Smooth muscle cell (in vitro differentiated cells): ENCODE data around the gene BACH2. TPM values are rescaled to one million over a fixed set of nuclear protein-coding genes. Genes with fewer than 3 reads are reported as not detected.

Source experiments
- DNase-seq: peaks from one replicate; lab custom pipeline; 2025; ENCODE audit not compliant: unreplicated experiment; lab: John Stamatoyannopoulos, UW
- H2AFZ ChIP-seq: fragments of 200-600 bp; sonication (generic); 2 replicates; pipeline ENCODE4 v1.6.0; 2016; ENCODE audit warnings: antibody characterized with exemption, low read depth, mild to moderate bottlenecking
- H3F3A ChIP-seq: fragments of 200-600 bp; sonication (generic); 2 replicates; pipeline ENCODE4 v1.6.0; 2017; ENCODE audit warnings: antibody characterized with exemption, low read depth
- H3K27ac ChIP-seq: fragments of 200-600 bp; sonication (generic); 2 replicates; pipeline ENCODE4 v1.5.1; 2016; ENCODE audit warnings: low read depth, mild to moderate bottlenecking
- H3K27me3 ChIP-seq: fragments of 200-600 bp; sonication (generic); 2 replicates; pipeline ENCODE4 v1.6.1; 2016; ENCODE audit warnings: low read depth, mild to moderate bottlenecking
- H3K36me3 ChIP-seq: fragments of 200-600 bp; sonication (generic); 2 replicates; pipeline ENCODE4 v1.5.1; 2016; ENCODE audit warnings: low read depth
- H3K4me1 ChIP-seq: fragments of 200-600 bp; sonication (generic); 2 replicates; pipeline ENCODE4 v1.5.1; 2016; ENCODE audit warnings: low read depth
- H3K4me2 ChIP-seq: fragments of 200-600 bp; sonication (generic); 2 replicates; pipeline ENCODE4 v1.6.0; 2016; ENCODE audit warnings: mild to moderate bottlenecking
- H3K4me3 ChIP-seq: fragments of 200-600 bp; sonication (generic); 2 replicates; pipeline ENCODE4 v1.5.1; 2016; ENCODE audit warnings: mild to moderate bottlenecking
- H3K79me2 ChIP-seq: fragments of 200-600 bp; sonication (generic); 2 replicates; pipeline ENCODE4 v1.6.0; 2016; ENCODE audit warnings: low read depth, mild to moderate bottlenecking
- H3K9ac ChIP-seq: fragments of 200-600 bp; sonication (generic); 2 replicates; pipeline ENCODE4 v1.6.0; 2016; ENCODE audit warnings: low read depth
- H3K9me3 ChIP-seq: fragments of 200-600 bp; sonication (generic); replicated peaks from 2 replicates; pipeline ENCODE4 v1.5.1; 2016; ENCODE audit warnings: low read depth
- H4K20me1 ChIP-seq: fragments of 200-600 bp; sonication (generic); 2 replicates; pipeline ENCODE4 v1.6.0; 2016; ENCODE audit warnings: low read depth
- WGBS: methylation state at CpG from one replicate; pipeline ENCODE4 v1.1.7; 2016; ENCODE audit warnings: low lambda C conversion rate; 5-methylcytosine and 5-hydroxymethylcytosine counted together
- polyA plus RNA-seq: library from polyadenylated mRNA; unstranded; fragments of >200 nt; fragmentation: Nextera tagmentation; extraction: Ambion mirVana; gene quantifications from 2 replicates; pipeline ENCODE4 v1.2.1, GENCODE V29; 2016
- total RNA-seq: library from RNA; depleted of rRNA; stranded (reverse); fragments of >200 nt; gene quantifications from 2 replicates; pipeline ENCODE4 v1.2.3, GENCODE V29; 2014
- TF ChIP-seq, protein P1 (sequence below): fragments of 200-600 bp; sonication (generic); IDR thresholded peaks from 2 replicates; pipeline ENCODE4 v1.5.1; 2017; ENCODE audit warnings: borderline replicate concordance, mild to moderate bottlenecking, antibody characterized with exemption; ENCODE audit not compliant: insufficient read depth, poor library complexity, severe bottlenecking

BACH2 gene
- total and polyA plus RNA-seq, 2 experiments from 2014 or later = 3.0 to 4.5 TPM

DNA sequence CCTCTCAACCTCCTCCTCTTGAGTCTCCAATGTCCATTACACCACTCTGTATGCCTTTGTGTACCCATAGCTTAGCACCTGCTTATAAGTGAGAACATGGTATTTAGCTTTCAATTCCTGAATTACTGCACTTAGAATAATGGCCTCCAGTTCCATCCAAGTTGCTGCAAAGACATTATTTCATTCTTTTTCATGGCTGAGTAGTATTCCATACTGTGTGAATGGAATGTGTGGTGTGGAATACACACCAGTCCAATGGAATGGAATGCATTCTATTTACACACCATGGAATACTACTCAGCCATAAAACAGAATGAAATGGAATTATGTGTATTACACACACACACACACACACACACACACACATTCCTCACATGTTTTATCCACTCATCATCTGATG is 116.1 kb downstream of the BACH2 start:
- Histone ChIP-seq H3K9ac (no peak overlapping the region), H3K36me3 (no peaks in the 10 kb centered on the region), H3K79me2 (no peaks in the 10 kb centered on the region), H3F3A (no peaks in the 10 kb centered on the region), H3K4me1 (no peaks in the 10 kb centered on the region), H3K27me3 (no peaks in the 10 kb centered on the region), H4K20me1 (no peaks in the 10 kb centered on the region), H3K27ac (no peak overlapping the region), H3K4me2 (no peak overlapping the region), H2AFZ (no peak overlapping the region), H3K9me3 (no peaks in the 10 kb centered on the region), H3K4me3 (no peak overlapping the region)
- TF ChIP-seq, protein P1, sequence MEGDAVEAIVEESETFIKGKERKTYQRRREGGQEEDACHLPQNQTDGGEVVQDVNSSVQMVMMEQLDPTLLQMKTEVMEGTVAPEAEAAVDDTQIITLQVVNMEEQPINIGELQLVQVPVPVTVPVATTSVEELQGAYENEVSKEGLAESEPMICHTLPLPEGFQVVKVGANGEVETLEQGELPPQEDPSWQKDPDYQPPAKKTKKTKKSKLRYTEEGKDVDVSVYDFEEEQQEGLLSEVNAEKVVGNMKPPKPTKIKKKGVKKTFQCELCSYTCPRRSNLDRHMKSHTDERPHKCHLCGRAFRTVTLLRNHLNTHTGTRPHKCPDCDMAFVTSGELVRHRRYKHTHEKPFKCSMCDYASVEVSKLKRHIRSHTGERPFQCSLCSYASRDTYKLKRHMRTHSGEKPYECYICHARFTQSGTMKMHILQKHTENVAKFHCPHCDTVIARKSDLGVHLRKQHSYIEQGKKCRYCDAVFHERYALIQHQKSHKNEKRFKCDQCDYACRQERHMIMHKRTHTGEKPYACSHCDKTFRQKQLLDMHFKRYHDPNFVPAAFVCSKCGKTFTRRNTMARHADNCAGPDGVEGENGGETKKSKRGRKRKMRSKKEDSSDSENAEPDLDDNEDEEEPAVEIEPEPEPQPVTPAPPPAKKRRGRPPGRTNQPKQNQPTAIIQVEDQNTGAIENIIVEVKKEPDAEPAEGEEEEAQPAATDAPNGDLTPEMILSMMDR = no peak
- DNase-seq = no peak

DNA sequence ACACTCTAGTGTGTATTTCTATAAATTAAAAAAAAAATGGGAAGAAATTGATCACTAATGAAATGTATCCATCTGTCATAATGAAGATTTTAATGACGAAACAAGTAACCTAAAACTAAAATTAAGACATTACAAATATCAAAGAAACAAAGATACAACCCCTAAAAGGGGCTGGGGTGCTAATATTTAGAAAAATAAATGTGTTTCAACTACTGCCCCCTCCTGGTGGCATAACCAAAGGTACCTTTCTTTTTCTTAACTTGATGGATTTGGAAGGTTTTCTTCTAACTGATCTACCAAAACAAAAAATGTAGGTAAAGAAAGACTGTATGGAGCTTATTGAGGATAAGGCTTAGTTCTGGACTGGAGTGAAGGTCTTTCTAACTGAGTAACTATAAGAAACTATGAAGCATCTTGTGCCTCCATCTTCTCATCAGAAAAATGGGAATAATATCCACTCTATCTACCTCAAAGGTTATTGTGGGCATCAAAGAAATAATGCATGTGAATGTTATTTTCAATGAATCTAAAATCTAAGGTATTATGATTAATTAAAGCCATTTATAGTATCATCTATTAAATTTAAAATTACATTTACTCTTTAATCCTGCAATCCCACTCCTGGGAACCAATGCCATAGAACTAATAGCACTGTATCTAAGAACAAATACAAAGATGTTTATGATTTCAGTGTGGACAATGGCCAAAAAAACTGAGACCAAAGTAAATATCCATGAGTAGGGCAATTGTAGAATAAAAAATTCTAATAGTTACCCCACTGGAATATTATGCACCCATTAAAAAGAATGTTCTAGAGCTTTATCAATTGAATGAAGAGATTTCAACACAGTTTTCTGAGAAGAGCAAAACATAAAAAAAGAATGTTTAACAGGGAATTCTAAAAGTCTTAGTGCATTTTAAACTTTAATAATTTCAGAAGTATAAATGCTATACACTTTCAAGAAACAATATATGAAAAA is 117.2 kb downstream of the BACH2 start:
- H3F3A ChIP-seq = no peaks in the 10 kb centered on the region
- 97% methylated on average over 1 of the region's 1 CpG for WGBS
- H3K4me2 ChIP-seq = no peak overlapping the region
- TF ChIP-seq, protein P1 = peak; percentile 54
- no peak overlapping the region for H3K4me3 ChIP-seq
- no peaks in the 10 kb centered on the region for H3K79me2 ChIP-seq
- no peak overlapping the region for H3K27ac ChIP-seq
- H3K27me3 ChIP-seq = no peaks in the 10 kb centered on the region
- H3K9ac ChIP-seq = no peak overlapping the region
- no peaks in the 10 kb centered on the region for H3K4me1 ChIP-seq
- no peaks in the 10 kb centered on the region for H3K36me3 ChIP-seq
- H2AFZ ChIP-seq = no peak overlapping the region
- no peaks in the 10 kb centered on the region for H3K9me3 ChIP-seq
- H4K20me1 ChIP-seq = no peaks in the 10 kb centered on the region
- no peak for DNase-seq

DNA sequence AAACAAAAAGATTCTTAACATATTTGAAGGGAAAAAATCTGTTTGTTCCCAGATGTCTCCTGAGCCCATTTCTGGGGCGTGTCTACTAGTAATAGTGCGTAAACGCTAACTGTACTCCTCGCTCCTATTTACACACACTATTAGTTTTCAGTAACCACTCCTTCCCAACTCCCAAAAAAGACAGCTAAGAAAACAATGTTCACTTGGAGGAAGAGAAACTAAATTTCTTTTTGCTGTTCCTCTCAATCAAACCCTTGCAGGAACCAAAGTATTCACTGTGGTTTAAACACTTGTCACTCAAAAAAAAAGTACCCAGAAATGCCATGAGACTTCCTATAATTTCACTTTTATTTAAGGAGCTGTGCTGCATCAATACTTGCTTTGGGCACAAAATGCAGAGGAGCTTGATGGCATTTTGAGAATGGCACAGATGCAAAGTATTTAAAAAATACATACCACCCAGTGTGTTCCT is 118.2 kb downstream of the BACH2 start:
- Histone ChIP-seq H3K4me1 (no peaks in the 10 kb centered on the region), H3K9ac (no peak overlapping the region), H2AFZ (no peak overlapping the region), H3K4me3 (no peak overlapping the region), H3F3A (no peaks in the 10 kb centered on the region), H3K27ac (no peak overlapping the region), H3K79me2 (no peaks in the 10 kb centered on the region), H3K9me3 (no peaks in the 10 kb centered on the region), H3K36me3 (no peaks in the 10 kb centered on the region), H3K4me2 (no peak overlapping the region), H4K20me1 (no peaks in the 10 kb centered on the region), H3K27me3 (no peaks in the 10 kb centered on the region)
- WGBS = 97% methylated on average over 4 of the region's 4 CpGs
- TF ChIP-seq, protein P1 = no peak
- no peak for DNase-seq
